GM18873 (cell line): Measurements from ENCODE around the gene SPI1.

Source experiments
- ATAC-seq: cut with Tn5 transposase; IDR thresholded peaks from one replicate; pipeline ENCODE4 v1.9.1; 2021; ENCODE audit warnings: mild to moderate bottlenecking, moderate library complexity, moderate number of reproducible peaks; ENCODE audit not compliant: unreplicated experiment, low FRiP score

Gene SPI1

DNA sequence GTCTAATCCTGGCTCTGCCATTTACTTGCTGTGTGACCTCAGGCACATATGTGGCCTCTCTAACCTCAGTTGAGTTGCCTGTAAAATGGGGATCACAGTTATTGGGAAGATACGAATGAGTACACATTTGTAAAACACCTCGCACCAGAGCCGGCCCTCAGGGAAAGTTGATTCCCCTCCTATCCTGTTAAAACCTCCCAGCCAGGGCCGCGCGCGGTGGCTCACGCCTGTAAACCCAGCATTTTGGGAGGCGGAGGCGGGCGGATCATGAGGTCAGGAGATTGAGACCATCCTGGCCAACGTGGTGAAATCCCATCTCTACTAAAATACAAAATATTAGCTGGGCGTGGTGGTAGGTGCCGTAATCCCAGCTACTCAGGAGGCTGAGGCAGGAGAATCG lies 18.0 kb downstream of the SPI1 start:
- ATAC-seq = no peak

DNA sequence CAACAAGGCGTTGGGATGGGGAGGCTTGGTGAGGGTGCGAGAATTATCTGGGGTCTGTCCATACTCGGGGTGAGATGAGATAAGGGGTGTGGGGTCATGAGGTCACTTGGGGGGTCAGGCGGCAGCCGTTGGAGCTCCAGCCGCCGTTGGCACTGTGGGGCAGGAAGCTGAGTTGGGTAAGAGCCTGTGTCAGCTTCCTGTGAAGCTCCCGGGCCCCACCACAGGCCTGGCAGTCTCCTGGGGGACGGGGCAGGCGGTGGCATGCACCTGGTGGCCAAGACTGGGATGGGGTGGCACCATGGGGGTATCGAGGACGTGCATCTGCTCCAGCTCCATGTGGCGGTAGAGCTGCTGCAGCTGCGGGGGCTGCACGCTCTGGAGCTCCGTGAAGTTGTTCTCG lies 18.8 kb downstream of the SPI1 start:
- no peak for ATAC-seq

DNA sequence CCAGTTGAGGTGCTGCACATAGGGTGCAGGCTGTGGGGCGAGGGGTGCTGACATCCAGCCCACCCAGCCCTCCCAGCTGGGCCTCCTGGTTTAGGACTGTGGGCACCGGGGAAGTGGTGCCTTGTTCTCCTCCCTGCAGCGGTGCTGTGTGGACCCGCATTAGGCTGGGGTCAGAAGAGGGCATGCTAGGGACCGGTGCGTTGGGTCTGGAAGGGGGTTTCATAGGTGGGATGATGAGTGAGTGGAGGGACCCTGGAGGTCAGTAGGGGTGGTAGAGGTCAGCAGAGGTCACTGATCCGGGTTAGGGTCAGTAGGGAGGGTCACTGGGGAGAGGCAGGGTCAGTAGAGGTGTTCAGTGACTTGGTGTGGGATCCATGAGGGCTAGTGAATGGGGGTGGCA lies 19.2 kb downstream of the SPI1 start:
- no peak for ATAC-seq

DNA sequence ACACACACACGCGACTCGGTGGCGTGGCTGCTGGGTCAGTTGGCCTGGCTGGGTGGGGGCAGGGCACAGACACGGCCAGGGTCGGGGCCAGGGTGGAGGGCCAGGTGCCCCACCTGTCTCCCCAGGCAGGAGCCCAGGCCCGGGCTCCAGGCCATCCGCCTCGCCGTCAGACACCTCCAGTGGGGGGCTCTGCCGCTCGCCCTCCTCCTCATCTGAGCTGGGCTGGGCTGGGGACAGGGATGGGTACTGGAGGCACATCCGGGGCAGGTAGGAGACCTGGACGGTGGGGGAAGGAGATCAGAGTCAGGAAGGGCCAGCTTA lies 19.7 kb downstream of the SPI1 start:
- no peak for ATAC-seq

DNA sequence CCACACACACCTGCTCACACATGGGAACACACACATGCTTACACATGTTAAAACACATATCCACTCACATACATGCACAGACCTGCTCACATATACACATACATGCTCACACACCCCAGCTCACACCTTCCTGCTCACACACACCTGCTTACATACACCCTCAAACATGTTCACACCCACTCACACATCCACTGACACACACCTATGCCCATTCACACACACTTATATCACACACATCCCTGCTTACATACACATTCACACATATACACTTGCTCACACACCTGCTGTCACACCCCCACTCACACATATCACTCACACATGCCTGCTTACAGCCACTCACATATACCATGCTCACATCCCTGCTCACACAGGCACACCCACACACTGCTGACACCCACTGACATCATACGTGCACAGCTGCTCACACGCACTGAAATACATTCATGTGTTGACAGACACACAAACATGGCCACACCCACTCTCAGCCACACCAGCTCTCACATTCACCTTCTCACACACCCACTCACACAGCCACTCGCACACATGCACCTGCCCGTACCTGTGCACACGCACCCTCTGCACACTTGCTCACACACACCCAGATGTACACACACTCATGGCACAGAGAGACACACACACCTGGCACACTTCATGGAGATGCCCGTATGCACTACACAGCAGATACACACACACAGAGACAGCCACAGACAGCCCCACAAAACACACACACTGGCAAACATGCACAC lies 20.2 kb downstream of the SPI1 start:
- no peak for ATAC-seq

DNA sequence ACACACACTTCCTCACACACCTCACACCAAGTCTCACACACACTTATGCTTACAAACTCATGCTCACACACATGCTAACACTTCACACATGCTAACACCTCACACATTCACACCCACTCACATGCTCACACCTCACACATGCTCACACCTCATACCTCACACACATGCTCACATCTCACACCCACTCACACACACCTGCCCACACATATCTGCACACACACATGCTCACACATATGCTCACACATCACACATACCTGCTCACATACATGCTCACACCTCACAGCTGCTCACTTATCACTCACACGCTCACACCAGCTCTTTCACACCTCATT lies 21.4 kb downstream of the SPI1 start:
- ATAC-seq = no peak

DNA sequence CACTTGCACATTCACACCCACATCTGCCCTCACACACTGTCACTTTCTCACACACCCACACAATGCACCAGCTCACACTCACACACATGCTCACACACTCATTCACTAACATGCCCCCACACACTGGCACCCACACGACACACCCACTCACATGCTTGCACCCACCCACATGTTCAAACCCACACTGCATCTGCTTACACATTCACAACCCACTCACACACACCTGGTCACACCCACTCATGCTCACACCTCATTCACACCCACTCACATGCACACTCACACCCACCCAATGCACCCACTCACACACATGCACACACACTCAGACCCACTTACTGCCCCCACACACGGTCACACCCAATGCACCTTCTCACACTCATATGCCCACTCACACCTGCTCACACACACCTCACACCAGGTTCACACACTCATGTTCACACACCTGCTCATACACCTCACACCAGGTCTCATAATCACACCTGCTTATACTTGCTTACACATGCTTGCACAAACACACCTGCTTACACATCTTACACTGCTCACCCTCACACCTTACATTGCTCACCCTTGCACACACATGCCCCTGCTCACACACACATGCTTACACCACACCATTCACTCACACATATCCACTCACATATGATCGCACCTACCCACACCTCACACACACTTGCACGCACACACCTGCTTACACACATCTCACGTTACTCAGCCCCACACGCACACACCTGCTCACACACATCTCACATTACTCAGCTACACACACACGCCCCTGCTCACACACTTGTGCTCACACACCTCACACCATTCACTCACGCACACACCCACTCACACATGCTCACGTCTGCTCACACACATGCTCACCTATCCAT lies 22.0 kb downstream of the SPI1 start:
- ATAC-seq = no peak

DNA sequence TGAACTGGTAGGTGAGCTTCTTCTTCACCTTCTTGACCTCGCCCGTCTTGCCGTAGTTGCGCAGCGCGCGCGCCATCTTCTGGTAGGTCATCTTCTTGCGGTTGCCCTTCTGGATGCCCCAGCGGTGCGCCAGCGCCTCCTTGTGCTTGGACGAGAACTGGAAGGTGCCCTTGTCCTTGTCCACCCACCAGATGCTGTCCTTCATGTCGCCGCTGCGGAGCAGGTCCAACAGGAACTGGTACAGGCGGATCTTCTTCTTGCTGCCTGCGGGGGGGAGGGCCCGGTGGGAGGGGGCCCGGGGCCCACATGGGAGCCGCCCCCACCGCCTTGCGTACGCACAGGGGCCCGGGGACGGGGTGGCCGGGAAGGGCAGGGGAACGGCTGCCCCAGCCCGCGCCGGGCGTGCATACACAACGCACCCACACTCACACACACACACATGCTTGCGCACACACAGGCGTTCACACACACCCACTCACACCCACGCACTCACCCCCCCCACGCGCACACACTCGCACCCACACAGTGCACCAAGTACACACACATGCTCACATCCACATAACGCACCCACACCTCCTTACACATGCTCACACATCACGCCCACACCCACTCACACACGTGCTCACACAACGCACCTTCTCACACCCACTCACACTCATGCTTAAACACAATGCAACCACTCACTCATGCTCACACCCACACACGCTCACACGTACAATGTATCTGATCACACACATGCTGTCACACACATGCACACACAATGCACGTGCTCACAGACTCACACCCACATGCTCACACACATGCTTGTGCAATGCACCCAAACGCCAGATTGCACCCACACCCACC lies 22.8 kb downstream of the SPI1 start:
- ATAC-seq = no peak

DNA sequence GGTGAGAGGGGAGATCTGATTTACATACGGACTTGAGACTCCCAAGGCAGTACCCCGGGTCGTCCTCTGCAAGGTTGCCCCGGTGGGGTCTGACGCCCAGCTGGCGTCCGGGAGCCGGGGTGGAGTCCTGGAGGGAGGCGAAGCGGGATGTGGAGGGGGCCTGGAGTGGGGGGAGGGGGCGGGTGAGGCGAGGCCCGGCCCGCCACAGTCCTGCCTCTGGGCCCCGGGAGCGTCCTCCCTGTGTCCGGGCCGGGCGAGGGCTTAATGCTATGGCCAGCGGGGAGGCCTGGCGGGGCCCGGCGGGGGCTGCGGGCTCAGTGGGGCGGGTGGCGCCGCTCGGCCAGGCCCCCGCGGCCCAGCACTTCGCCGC lies 23.4 kb downstream of the SPI1 start:
- no peak for ATAC-seq

DNA sequence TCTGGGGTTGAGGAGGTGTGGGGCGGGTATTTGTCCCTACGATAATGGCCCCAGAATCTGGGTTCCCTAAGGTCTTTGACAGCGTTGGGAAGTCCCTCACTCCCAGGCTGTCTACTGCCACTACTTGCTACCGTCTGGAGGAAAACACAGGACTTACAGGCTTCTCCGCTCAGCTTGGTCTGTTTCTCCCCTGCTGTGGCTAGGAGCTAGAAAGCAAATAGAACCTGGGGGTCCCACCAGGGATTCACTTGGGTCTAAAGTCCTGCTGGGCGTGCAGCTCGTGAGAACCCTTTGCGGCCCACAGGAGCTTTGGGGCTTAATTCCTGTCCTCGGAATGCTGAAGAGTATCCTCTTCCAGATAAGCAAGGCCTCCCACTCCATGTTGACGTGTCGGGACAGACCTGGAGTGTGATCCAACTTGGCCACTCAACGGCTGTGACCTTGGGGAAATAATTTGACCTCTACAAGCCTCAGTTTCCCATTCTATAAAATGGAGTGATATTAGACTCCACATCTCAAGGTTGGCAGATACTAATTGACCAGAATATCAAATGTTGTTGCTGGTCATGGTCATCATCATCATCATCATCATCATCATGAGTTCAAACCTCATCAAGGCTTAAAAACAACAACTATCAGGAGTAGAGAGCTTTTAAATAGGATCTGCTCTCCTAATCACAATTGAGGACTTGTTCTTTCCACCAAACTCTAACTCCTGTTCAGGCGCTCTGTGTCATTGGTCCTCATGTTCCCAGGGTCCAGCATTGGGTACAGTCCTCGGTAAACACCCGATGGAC lies 24.2 kb downstream of the SPI1 start:
- no peak for ATAC-seq

DNA sequence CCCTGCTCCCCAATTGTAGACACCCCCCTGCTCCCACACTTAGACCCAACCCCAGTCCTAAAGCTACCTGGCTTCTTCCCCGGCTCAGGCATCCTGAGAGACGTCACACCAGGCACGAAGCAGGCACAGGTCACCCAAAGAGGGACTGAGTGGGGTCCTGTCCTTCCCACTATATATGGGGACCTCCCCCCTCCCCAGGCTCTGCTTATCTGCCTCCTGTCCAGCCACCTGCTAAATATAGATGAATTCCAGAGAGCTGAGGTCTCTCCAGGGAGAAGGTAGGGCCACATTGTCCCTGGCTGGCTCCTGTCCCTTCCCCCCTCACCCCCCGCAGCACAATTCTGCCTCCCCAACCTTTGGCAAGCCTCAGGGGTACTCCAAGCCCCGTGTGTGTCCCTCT lies 25.8 kb downstream of the SPI1 start, which contains the start of gene MYBPC3:
MYBPC3 (minus strand) TSS at position 147 of the 400 bp plus-strand sequence; CDS start at position 92, 55 bp downstream.
- no peak for ATAC-seq

DNA sequence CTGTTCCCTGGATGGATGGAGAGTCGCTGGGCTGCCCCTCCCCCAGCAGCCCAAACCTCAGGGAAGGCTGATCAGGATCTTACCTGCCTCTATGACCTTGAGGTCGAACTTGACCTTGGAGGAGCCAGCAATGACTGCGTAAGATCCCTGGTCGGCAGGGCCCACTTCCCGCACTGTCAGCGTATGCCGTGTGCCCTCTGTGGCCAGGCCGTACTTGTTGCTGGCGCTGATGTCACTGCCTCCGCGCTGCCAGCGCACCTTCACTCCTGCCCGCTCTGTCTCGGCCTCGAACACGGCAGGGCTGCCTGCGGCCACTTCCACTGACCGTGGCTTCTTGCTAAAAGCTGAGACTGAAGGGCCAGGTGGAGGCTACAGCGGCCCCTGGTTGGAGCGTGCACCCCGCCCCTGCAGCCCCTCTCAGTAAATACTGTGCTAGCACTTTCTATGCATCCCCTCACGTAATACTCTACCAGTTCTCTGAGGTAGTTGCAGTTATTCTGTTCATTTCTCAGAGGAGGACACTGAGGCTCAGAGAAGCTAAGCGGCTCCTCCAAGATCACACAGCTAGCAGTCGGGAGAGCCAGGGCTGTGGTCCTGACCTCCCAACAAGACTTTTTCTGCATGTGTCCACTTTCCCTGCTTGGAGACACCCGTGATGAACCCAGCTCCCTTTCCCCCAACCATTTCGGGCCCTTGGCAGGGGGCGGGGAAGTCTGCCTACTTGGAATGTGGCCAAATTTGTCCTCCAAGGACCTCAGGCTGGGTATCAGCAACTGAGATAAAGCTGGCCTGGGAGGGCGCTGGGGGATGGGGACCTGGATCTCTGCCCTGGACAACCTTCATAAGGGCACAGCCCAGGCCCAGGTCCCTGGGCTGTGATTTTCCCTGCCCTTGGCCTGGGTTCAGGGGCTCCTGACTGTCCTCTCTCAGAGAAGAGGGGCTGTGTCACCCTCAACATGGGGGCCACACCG lies 26.9 kb downstream of the SPI1 start:
- no peak for ATAC-seq

DNA sequence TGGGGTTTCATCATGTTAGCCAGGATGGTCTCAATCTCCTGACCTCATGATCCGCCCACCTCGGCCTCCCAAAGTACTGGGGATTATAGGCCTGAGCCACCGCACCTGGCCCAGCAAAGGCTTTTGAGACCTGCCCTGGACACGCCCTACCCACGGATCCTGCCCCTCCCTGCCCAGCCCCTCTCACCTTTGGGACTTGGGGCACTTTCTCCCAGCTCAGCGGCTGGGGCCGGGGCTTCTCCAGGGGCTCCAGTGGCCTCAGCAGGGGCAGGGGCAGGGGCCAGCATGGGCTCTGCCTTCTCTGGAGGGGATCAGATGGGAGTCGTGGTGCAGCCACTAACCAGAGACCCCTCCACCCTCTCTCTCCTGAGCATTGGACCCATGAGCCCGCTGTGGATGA lies 28.0 kb downstream of the SPI1 start:
- ATAC-seq = no peak

DNA sequence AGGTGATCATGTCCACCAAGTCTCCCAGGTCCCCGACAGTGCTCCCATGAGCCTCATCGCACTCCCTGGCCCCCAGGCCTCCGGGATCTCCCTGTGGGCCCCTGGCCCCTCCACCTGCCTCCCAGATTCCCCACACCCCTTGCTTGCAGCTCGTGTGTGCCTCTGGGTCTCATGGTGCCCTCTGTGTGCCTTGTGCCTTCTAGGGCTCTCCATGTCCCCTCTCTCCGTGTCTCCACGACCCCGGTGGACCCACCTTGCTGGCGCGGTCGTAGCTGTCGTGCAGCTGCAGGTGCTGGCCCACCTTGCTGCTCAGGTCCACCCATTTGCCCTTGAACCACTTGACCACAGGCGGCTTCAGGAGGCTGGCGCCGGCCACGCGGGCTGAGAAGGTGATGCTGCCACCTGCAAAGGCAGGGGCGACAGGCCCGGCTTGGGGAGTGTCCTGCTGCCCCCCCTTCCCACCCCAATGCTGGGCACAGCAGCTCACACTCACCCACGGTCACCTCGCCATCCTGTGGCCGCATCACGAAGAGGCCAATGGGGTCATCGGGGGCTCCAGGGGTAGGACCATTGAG lies 28.7 kb downstream of the SPI1 start:
- ATAC-seq = no peak

DNA sequence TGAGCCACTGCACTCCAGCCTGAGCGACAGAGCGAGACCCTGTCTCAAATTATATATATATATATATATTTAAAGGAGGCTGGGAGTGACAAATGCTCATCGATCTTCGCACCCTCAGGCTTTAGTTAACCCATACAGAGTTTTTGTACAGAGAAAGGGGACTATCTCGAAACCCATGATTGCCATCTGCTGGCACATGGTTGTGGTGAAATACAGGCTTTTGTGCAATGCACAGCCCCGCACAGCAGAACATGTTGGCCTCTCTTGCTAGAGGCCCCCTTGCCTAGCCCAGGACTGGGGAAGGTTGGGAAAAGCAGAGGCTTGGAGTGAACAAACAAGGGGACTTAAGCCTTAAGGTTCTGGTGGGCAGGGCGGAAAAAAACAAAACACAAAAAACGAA lies 29.5 kb downstream of the SPI1 start:
- no peak for ATAC-seq

DNA sequence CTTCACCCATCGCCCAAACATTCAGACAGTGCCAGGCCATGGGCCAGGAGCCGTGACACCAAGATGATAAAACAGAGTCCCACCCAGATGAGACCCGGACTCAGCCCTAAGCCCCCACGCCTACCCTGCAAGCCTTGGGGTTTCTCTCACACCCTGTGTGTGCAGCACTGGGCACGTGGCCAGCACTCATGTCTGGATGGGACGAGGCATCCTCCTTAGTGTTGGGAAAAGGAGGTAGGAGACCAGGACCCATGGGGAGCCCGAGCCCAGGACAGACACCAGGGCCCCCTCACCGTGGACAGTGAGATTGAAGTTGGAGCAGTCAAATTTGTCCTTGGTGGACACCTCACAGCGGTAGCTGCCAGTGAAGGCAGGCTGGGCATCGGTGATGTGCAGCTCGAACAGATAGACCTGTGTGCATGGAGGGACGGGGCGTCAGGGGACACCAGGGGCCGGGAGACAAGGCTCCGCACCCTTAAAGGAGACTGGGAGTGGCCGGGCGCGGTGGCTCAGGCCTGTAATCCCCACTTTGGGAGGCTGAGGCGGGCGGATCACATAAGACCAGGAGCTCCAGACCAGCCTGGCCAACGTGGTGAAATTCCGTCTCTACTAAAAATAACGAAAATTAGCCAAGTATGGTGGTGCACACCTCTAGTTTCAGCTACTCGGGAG lies 30.1 kb downstream of the SPI1 start:
- no peak for ATAC-seq

DNA sequence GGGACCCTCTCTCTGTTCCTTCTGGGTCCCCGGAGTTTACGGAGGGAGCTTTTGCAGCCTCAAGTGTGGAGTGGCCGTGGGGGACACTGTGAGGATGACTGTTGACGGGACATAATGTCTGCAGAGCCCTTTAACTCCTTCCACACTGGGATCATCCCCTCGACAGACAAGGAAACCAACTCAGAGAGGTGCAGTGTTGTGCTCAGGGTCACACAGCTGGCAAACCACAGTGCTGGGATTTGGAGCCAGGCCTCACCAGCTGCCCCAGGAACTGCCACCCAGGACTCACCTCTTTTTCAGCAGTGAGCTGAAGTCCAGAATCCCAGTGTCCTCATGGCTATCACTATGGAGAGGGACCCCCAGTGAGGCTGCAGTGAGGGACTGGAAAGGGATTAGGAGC lies 31.2 kb downstream of the SPI1 start:
- ATAC-seq = no peak

DNA sequence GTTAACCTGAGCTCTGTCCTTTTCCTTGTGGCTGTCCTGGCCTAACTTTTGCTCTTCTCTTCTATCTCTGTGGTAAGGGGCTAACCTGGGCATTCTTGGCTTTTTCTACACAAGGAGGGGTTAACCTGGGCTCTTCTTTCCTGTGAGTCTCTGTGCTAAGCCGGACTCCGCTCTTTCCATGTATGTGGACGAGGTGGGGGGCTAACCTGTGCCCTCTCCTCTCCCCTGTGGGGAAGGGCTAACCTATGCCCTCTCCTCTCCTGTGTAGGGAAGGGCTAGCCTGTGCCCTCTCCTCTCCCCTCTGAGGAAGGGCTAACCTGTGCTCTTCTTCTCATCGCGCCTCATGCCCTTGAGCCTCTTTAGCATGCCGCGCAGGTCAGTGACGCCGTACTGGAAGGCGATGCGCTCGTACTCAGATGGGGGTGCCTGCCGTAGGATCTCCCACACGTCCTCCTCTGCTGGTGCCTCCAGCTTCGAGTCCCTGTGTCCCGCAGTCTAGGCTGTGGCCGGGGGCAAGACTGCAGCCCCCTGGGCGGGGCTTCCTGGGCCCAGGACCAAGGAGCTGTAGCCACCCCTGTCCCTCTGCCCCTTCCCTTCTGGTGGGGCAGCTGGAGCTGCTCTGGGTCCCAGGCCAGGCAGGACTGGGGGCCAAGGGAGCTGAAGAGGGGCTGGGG lies 32.3 kb downstream of the SPI1 start:
- ATAC-seq = no peak
